Stimulated activated CD8-positive, alpha-beta memory T cell treated with anti-CD3 and anti-CD28 coated beads, Interleukin-15, amount 100 ng/mL, for 24 hours (primary cell): ENCODE data around the gene PITPNC1.
"Not testable (repeated sequence)": the region's sequence is repeated elsewhere in the genome, so short reads cannot be mapped to it uniquely, and the experiment has no call there.

Experiments
- DNase-seq: peaks from one replicate; pipeline ENCODE4 v3.0.0-alpha.2; 2020; ENCODE audit warnings: low read depth

PITPNC1 gene

GRCh38 chr17:67624886-67625656 lies 248.0 kb downstream of the PITPNC1 start:
- DNase-seq = no peak

- no peak for DNase-seq
These were observed 248.9 kb downstream of the PITPNC1 start for GRCh38 chr17:67625971-67626370.

DNA sequence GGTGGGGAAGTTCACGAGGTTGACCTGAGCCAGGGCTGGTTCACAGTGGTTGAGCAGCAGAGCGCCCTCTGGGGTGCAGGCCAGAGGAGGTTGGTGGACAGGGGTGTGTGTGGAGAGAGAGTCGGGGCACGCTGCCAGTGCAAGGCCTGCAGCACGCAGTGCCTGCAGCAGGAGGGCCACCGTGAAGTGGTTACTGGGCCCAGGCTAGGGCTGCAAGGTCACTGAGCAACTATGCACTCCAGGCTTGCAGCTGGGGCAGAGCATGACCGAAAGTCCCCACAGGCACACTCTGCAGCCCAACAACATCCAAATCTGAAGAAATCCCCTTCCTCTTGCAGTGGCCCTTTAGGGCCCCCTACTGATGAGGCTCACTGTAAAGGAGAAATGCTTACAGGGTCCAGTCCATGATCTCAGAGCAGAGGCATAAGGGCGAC lies 251.5 kb downstream of the PITPNC1 start:
- DNase-seq = no peak

DNA sequence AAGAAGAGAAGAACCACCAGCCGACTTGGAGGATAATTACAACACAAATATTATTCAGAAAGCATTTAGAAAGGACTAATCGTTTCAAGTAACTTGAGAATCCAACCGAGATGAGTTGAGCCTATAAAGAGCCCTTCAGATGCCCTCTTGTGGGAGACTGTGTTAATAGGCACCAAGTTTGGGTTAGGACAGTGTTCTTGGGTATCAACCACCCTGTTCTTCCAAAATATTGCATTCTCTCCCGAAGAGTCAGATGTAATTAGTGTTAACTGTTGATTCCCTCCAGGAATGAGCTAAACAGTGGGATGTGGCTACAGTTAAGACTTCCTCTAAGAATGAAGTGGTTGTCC lies 252.9 kb downstream of the PITPNC1 start:
- DNase-seq = no peak

DNA sequence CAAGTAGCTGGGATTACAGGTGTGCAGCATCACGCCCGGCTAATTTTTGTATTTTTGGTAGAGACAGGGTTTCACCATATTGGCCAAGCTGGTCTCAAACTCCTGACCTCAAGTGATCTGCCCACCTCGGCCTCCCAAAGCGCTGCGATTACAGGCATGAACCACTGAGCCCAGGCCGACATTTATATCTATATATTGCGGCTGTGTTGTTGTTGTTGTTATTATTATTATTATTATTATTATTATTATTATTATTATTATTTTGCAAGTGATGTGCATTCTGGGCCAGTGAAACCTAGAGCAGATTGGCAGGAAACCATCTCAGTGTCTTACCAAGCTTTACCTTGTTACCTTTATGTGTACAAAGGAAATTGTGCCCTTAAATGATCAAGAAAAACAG lies 253.8 kb downstream of the PITPNC1 start:
- DNase-seq = not testable (repeated sequence)

DNA sequence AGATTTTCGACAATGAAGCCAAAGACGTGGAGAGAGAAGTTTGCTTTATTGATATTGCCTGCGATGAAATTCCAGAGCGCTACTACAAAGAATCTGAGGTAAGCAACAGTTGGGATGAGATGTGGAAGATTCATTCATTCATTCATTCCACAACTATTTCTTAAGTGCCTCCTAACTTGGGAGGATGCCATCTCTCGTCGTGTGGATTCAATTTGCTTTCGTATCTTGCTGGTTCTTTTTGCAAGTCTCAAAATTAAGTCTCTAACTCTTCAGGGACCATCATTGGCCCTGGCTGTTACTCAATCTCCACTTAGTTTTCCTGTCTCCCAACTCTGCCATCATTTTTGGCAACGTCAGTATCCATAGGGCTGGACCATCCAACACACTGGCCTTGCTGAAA lies 255.1 kb downstream of the PITPNC1 start:
- DNase-seq = no peak

GRCh38 chr17:67633751-67634211 lies 256.7 kb downstream of the PITPNC1 start:
- no peak for DNase-seq

- DNase-seq = no peak
These were observed 258.6 kb downstream of the PITPNC1 start for GRCh38 chr17:67635681-67636080.

- DNase-seq = no peak
These were observed 259.2 kb downstream of the PITPNC1 start for GRCh38 chr17:67636312-67636711.

DNA sequence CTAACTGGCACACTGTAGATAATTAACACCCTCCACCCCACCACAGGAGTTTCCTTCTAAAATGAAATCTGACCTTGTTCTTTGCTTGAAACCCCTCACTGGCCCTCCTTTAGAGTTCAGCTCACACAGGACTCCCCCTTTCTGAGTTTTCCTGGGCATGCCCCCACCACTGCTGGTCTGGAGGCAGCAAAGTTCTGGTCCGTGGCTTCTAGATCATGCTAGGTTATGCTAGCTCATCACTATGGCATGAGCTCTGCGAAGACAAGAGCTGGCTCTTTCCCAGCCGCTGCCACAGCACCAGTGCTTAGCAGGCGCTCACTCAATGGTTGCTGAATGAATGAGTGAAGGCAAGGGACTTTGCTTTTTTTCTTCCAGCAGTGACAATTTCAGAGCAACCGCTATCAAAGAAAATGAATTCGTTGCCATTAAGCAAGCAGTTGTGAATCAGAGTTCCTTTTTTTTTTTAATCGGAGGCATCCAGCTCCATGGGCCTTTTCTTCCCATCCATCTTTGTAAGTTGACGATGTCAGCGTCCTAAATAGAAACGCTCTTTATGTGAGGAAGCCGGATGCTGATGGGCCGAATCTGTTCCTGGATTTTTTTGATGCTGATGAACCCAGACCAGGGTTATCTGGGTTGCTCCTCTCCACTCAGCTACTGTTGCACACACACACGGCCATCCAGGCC lies 259.9 kb downstream of the PITPNC1 start:
- DNase-seq = no peak

DNA sequence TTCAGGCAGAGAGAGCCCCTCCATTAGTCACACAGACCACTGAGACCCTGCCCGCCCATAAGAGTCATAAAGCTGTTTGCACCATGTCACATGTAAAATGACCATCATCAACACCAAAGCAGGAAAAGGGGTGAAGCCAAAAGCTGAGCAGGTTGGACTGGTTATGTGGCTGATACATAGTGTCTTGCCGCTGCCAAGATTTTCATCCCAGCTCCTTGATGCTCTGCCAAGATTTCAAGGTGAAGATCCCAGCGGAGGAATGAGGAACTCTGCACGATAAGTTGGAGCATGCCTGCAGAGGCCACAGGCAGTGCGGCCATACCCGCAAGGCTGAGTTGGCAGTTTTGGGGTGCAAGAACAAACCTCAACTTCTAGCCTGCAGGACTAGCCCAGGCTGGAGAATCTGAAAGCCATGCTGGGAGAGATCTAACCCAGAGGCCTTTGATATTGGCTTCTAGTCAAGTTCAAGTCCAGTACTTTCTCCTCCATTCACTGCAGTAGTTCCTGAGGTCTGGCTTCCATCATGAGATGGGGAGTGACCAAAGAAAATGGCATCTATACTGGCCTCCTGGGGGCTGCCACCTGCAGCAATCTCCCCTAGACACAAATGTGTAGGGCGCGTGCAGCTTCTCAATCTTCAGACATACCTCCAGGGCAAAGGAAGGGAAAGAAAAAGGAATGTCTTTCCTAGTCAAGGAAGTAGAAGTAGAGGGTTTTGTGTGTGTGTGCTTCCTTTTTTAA lies 261.0 kb downstream of the PITPNC1 start:
- DNase-seq = no peak

DNA sequence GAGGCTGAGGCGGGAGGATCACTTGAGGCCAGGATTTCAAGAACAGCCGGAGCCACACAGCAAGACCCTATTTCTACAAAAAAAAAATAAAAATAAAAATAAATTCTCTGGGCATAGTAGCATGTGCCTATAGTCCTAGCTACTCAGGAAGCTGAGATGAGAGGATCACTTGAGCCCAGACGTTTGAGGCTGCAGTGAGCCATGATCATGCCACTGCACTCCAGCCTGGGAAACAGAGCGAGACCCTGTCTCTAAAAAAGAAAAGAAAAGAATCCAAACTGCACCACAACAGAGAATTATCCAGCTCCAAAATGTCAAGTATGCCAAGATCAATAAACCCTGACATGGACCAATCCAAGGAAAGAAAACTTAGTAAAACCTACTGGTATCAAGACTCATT lies 261.8 kb downstream of the PITPNC1 start:
- DNase-seq = no peak

- DNase-seq = no peak
These were observed 262.5 kb downstream of the PITPNC1 start for GRCh38 chr17:67639555-67639954.

- DNase-seq = no peak
These were observed 262.9 kb downstream of the PITPNC1 start for GRCh38 chr17:67639979-67640378.

DNA sequence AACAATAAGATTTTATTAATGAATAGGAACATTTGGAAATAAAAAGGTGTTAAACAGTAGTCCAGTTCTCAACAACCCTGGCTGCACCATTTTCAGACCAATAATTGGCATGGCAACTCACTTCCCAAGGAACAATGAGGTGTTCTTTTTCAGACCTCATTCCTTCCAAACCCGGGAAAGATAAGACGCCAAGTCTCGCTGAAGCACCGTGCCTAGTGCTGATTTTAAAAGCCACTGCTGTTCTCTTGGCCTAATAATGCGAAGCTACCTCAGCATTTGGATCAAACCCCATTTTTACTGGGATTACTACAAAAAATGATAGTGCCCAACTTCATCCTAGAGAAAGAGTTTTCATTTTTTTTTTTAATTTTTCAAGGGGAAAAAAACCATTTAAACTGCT lies 265.4 kb downstream of the PITPNC1 start:
- DNase-seq = no peak

GRCh38 chr17:67644061-67644460 lies 267.0 kb downstream of the PITPNC1 start:
- no peak for DNase-seq

GRCh38 chr17:67645195-67645594 lies 268.1 kb downstream of the PITPNC1 start:
- DNase-seq = not testable (repeated sequence)

DNA sequence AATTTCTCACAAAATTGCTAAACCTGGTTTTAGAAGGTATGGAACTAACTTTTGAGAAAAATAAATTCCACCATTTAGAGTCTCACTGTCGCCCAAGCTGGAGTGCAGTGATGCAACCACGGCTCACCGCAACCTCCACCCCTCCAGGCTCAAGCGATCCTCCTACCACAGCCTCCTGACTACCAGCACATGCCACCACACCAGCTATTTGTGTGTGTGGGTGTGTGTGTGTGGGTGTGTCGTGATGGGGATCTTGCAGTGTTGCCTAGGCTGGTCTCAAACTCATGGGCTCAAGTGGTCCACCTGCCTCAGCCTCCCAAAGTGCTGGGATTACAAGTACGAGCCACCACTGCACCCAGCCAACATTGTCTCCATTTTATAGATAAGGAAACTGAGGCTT lies 269.4 kb downstream of the PITPNC1 start:
- no peak for DNase-seq

DNA sequence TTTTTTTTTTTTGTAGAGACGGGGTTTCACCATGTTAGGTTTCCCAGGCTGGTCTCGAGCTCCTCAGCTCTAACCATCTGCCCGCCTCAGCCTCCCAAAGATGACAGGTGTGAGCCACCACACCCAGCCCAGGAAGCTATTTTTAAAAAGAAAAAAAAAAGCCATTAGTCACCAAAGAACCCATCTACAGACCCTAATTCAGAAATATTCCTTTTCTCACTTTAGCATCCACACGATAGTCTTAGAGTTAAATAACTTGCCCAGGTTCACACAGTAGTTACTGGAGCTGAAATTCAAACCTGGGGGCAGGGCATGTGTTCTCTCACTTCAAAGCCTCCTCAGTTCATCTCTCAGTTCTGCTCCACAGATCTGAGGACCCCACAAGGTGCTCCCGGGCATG lies 270.4 kb downstream of the PITPNC1 start:
- no peak for DNase-seq

GRCh38 chr17:67648032-67648905 lies 271.2 kb downstream of the PITPNC1 start:
- no peak for DNase-seq

DNA sequence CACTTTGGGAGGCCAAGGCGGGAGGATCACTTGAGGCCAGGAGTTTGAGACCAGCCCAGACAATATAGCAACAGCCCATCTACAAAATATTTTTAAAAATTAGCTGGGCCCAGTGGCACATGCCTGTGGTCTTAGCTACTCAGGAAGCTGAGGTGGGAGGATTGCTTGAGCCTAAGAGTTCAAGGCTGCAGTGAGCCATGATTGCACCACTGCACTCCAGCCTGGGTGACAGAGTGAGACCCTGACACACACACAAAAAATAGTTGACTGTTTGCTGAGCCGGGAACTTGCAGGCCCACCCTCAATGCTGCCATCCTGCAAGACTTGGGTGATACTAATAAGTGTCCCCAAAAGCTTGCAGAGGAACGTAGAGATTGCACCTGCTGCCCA lies 271.8 kb downstream of the PITPNC1 start:
- DNase-seq = not testable (repeated sequence)

DNA sequence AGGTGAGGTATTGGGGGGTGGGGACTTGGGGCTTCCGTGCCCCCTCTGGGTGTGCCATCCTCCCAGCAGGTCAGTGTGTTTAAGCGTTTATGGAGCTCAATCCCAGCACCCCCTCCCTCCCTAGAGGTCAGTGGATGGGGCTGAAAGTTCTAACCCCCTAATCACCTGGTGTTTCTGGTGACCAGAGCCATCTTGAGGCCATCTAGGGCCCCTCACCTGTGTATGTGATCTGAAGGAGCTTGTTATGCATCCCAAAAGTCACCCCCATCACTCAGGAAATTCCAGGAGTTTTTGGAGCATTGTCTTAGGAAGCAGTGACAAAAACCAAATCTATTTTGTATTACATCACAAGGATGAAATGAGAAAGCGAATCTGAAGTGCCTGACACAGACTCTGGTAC lies 272.8 kb downstream of the PITPNC1 start:
- DNase-seq = no peak
